ENCODE results near the gene MTMR1.

MTMR1 gene

DNA sequence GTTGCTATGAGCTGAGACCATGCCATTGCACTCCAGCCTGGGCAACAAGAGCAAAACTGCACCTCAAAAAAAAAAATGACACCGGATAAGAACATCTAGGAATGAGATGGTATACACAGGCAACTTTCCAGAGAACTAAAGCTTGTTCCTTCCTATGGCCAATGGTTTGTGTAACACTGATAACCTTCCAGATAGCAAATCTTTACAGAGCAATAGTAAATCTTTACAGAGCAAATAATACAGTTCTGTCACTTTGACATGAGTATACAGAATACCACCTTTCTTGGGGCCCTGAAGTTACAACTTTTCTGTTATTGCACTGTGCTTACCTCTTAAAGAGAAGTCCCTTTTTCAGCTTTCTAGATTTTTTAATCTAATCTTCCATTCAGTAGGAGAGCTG is 113.6 kb downstream of the MTMR1 start:
- H3K4me2 ChIP-seq (ENCODE audit: low read depth, low read length) = no peak overlapping the region
- no peaks in the 10 kb centered on the region for H4K20me1 ChIP-seq (ENCODE audit: insufficient read depth, low read length)
- TF ChIP-seq EZH2 (optimal IDR thresholded peaks at IDR 0.05; ENCODE audit: low read depth, low read length) = no peak
- no peaks in the 10 kb centered on the region for H3K36me3 ChIP-seq (replicated peaks; ENCODE audit: insufficient read depth, low read length)
- no peak overlapping the region for H3K4me3 ChIP-seq (ENCODE audit: low read length)
- H3K4me1 ChIP-seq (ENCODE audit: low read length) = no peaks in the 10 kb centered on the region
- H3K79me2 ChIP-seq (ENCODE audit: low read length) = no peaks in the 10 kb centered on the region
- no peaks in the 10 kb centered on the region for H3K27me3 ChIP-seq (replicated peaks; ENCODE audit: insufficient read depth, low read length)
- H3K9ac ChIP-seq (ENCODE audit: low read length) = no peak overlapping the region
- H3F3A ChIP-seq (ENCODE audit: insufficient read depth, low read length) = no peaks in the 10 kb centered on the region
- H3K27ac ChIP-seq (ENCODE audit: low read length) = no peak overlapping the region
- DNase-seq = no peak
- no peaks in the 10 kb centered on the region for H3K9me3 ChIP-seq (replicated peaks; ENCODE audit: insufficient read depth, low read length)
- H3K9me2 ChIP-seq (replicated peaks; ENCODE audit: insufficient read depth, low read length) = no peaks in the 10 kb centered on the region
- H2AFZ ChIP-seq (ENCODE audit: low read length) = no peak overlapping the region

DNA sequence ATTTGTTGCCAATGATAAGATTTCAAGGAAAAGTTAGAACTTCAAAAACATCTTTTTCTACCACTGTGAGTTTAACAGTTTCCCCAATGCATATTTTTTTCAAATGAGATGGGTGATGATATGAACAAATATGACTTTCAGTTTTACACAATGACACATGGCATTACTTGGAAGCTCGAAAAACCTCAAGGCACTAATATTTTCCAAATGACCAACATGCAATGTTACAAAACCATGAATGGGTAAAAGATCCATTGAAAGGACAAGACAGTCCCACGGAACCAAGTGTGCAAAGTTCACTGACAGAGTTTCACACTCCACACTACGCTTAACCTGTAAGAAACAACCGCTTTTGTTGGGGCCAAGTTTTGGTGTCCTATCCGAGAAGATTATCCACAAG is 120.7 kb downstream of the MTMR1 start:
- H3K4me1 ChIP-seq (ENCODE audit: low read length) = no peaks in the 10 kb centered on the region
- DNase-seq = no peak
- H2AFZ ChIP-seq (ENCODE audit: low read length) = no peak overlapping the region
- H4K20me1 ChIP-seq (ENCODE audit: insufficient read depth, low read length) = no peaks in the 10 kb centered on the region
- H3K27me3 ChIP-seq (replicated peaks; ENCODE audit: insufficient read depth, low read length) = no peaks in the 10 kb centered on the region
- H3F3A ChIP-seq (ENCODE audit: insufficient read depth, low read length) = no peaks in the 10 kb centered on the region
- H3K36me3 ChIP-seq (replicated peaks; ENCODE audit: insufficient read depth, low read length) = no peaks in the 10 kb centered on the region
- H3K9me2 ChIP-seq (replicated peaks; ENCODE audit: insufficient read depth, low read length) = no peaks in the 10 kb centered on the region
- H3K4me3 ChIP-seq (ENCODE audit: low read length) = no peak overlapping the region
- no peak overlapping the region for H3K27ac ChIP-seq (ENCODE audit: low read length)
- no peak overlapping the region for H3K9ac ChIP-seq (ENCODE audit: low read length)
- no peak for TF ChIP-seq EZH2 (optimal IDR thresholded peaks at IDR 0.05; ENCODE audit: low read depth, low read length)
- TF ChIP-seq EZH2phosphoT487 (IDR thresholded peaks at IDR 0.05; ENCODE audit: low read length) = no peak
- TF ChIP-seq CTCF (IDR thresholded peaks at IDR 0.05; ENCODE audit: low read length) = no peak
- no peaks in the 10 kb centered on the region for H3K79me2 ChIP-seq (ENCODE audit: low read length)
- H3K4me2 ChIP-seq (ENCODE audit: low read depth, low read length) = no peak overlapping the region
- H3K9me3 ChIP-seq (replicated peaks; ENCODE audit: insufficient read depth, low read length) = no peaks in the 10 kb centered on the region
